HG03097 (cell line): ENCODE measurements around the gene OR2T3.
"Not testable (repeated sequence)": the region's sequence is repeated elsewhere in the genome, so short reads cannot be mapped to it uniquely, and the experiment has no call there.

Experiments
- ATAC-seq: cut with Tn5 transposase; IDR thresholded peaks from one replicate; pipeline ENCODE4 v1.9.1; 2021; ENCODE audit not compliant: unreplicated experiment, low FRiP score

Gene OR2T3

DNA sequence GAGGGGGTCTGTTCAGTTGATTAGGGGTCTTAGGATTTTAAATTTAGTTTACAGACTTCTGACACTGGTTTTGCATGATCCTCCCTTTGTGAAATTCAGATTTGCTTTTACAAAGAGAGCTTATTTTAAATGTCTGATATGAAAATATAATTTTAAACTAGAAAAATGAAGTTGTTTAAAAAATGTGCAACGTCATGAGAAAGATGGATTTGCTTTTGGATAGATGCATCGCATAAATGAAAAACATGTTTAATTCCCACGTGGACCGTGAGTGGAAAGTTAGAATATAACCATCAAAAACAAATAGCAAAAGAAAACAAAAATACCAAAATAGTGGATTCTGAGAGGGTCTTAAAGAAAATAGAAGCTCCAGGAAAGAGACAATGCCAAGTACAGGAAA lies 2.0 kb upstream of the OR2T3 start:
- ATAC-seq: no peak

GRCh38 chr1:248472111-248472510 lies 1.0 kb upstream of the OR2T3 start:
- not testable (repeated sequence) for ATAC-seq

DNA sequence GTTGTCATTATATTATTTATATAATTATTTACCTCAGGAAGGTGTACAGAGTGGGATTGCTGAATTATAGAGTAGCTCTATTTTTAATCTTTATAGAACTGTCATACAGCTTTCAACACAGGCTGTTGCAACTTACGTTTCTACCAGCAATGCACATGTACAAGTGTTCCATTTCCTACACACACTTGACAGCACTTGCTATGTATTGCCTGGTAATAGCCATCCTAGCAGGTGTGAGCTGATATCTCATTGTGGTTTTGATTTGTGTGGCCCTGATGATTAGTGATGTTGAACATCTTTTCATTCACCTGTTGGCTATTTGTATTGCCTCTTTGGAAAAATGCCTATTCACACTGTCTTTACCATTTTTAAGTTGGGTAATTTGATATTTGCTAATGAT lies 2.5 kb downstream of the OR2T3 start:
- peak; percentile 79 for ATAC-seq

GRCh38 chr1:248481686-248482579 lies 8.8 kb downstream of the OR2T3 start:
- ATAC-seq: peak; percentile 82

GRCh38 chr1:248488289-248488688 lies 15.1 kb downstream of the OR2T3 start, which contains the start of gene OR2T5:
OR2T5 (plus strand) TSS chr1:248488589; CDS start chr1:248488589, 0 bp downstream.
- ATAC-seq: not testable (repeated sequence)

GRCh38 chr1:248496661-248497060 lies 23.5 kb downstream of the OR2T3 start:
- ATAC-seq: not testable (repeated sequence)

GRCh38 chr1:248500305-248501035 lies 27.3 kb downstream of the OR2T3 start:
- ATAC-seq: not testable (repeated sequence)

GRCh38 chr1:248507773-248508172 lies 34.6 kb downstream of the OR2T3 start, which contains the start of gene OR2G6:
OR2G6 (plus strand) TSS chr1:248508073; CDS start chr1:248521647, 13,574 bp downstream.
- ATAC-seq: not testable (repeated sequence)

GRCh38 chr1:248510217-248510616 lies 37.1 kb downstream of the OR2T3 start:
- ATAC-seq: not testable (repeated sequence)

GRCh38 chr1:248521856-248522255 lies 48.7 kb downstream of the OR2T3 start:
- no peak for ATAC-seq
